Stimulated activated CD4-positive, alpha-beta T cell treated with anti-CD3 and anti-CD28 coated beads, Interleukin-1b, Interleukin-23, amount 100 ng/mL, for 4 hours (primary cell): Measurements from ENCODE around the gene EBF3.

Source experiments
- DNase-seq, 2 donors: peaks; one replicate each; pipeline ENCODE4 v3.0.0-alpha.2; 2020; ENCODE audit warnings: low read depth in 2 of 2

The EBF3 gene

GRCh38 chr10:129891806-129892205 is 72.3 kb downstream of the EBF3 start:
- DNase-seq = no peak

GRCh38 chr10:129890170-129890569 is 73.9 kb downstream of the EBF3 start:
- DNase-seq = no peak

- peak; percentile 18 to 41 for DNase-seq
Observed at GRCh38 chr10:129888784-129889616, 75.1 kb downstream of the EBF3 start.

GRCh38 chr10:129887986-129888783 is 75.9 kb downstream of the EBF3 start:
- DNase-seq = no peak

GRCh38 chr10:129887381-129887905 is 76.6 kb downstream of the EBF3 start:
- DNase-seq = no peak

GRCh38 chr10:129886263-129886662 is 77.8 kb downstream of the EBF3 start:
- no peak for DNase-seq

- DNase-seq = no peak
Observed at GRCh38 chr10:129885526-129885925, 78.5 kb downstream of the EBF3 start.

- no peak for DNase-seq
Observed at GRCh38 chr10:129884398-129885078, 79.5 kb downstream of the EBF3 start.

GRCh38 chr10:129883626-129884397 is 80.3 kb downstream of the EBF3 start:
- no peak for DNase-seq

- no peak for DNase-seq
Observed at GRCh38 chr10:129883029-129883428, 81.0 kb downstream of the EBF3 start.

GRCh38 chr10:129882291-129883010 is 81.6 kb downstream of the EBF3 start:
- no peak for DNase-seq

GRCh38 chr10:129881641-129882040 is 82.4 kb downstream of the EBF3 start:
- DNase-seq = no peak

- no peak for DNase-seq
Observed at GRCh38 chr10:129880191-129880870, 83.7 kb downstream of the EBF3 start.

- no peak for DNase-seq
Observed at GRCh38 chr10:129879655-129880054, 84.4 kb downstream of the EBF3 start.

GRCh38 chr10:129878835-129879234 is 85.2 kb downstream of the EBF3 start:
- DNase-seq = no peak

GRCh38 chr10:129877773-129878371 is 86.2 kb downstream of the EBF3 start:
- peak; percentile 16 to 27 for DNase-seq

GRCh38 chr10:129876838-129877237 is 87.2 kb downstream of the EBF3 start:
- DNase-seq = no peak

GRCh38 chr10:129875993-129876726 is 87.9 kb downstream of the EBF3 start:
- DNase-seq = no peak

- no peak for DNase-seq
Observed at GRCh38 chr10:129873351-129873750, 90.7 kb downstream of the EBF3 start.
